Peyer's patch (tissue), 4 donors: Measurements from ENCODE around the gene CD74.

ENCODE experiments used
- CTCF ChIP-seq, 6 experiments: fragments of 450-650 bp in 4 of 6; fragments of 200-600 bp in 2 of 6; sonication (generic) in 1 of 6; IDR thresholded peaks; one replicate each; pipeline ENCODE4 v1.5.1; 2017 to 2019; ENCODE audit warnings: antibody characterized with exemption in 6 of 6, mild to moderate bottlenecking in 3 of 6, moderate library complexity in 1 of 6
- POLR2A ChIP-seq, 2 donors: fragments of 450-650 bp; IDR thresholded peaks; one replicate each; pipeline ENCODE4 v1.5.1; 2017; ENCODE audit warnings: antibody characterized with exemption in 2 of 2, mild to moderate bottlenecking in 2 of 2, moderate library complexity in 2 of 2

GRCh38 chr5:150356575-150357294 is 56.0 kb downstream of the CD74 start:
- TF ChIP-seq CTCF (IDR thresholded peaks at IDR 0.05) (no peak), POLR2A (IDR thresholded peaks at IDR 0.05) (no peak)
